ENCODE measurements around the gene CD164L2.

CD164L2 gene

GRCh38 chr1:27342778-27343638, 40.1 kb downstream of the CD164L2 start:
- DNase-seq = peak; percentile 63

DNA sequence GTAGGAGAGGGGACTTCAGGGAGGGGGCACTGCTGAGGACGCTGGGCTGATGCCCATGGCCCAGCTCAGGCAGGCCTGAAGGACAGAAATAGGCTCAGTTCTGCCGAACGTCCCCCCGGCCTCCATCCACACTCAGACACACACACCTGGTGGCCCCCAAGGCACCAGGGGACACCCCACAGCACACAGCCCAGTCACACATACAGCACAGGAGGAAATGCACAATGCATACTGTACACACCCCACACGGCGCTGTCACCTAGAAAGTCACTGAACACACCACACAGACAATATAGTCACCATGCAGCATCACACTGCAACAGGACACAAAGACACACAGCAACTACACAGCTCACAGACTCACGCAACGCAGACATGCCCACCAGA, 40.7 kb downstream of the CD164L2 start:
- DNase-seq = peak; percentile 29

GRCh38 chr1:27341525-27342252, 41.4 kb downstream of the CD164L2 start, which contains the start of gene SYTL1:
SYTL1 (plus strand) TSS chr1:27342022; CDS start chr1:27345335, 3,313 bp downstream.
- peak; percentile 58 for DNase-seq

DNA sequence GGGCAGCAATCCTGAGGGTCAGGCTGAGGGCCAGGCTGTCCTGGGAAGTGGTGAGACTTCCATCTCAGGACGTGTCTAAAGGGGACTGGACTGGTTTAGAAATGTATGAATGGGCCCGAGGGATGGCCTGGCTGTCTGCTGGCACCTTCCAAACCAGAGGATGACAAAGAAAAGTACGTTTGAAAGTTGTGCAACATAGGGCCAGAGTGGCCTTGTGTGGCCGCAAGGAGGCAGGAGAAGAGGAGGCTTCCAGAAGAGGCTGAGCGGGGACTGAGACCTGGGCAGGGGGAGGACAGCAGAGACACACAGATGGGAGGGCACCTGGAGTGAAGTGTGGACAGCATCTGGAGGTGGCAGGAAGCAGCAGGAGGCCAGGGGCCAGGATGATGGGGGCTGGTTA, 43.9 kb downstream of the CD164L2 start:
- DNase-seq = no peak

DNA sequence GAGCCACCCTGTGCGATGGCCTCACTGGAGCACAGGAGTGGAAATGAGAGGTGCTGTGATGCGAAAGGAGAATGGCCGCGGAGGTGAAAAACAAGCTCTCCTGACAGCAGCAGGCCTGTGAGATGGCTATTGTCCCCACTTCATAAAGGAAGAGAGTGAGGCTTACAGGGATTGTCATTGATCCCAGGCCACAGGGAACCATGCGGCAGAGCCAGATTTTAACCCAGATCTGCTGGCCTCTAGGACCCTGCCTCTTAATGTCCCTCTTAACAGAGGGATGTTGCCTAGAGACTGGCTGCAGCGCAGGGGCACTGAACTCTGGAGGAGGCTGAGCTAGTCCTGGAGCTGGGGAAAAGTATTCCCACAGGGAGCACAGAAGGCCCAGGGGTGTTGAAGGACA, 44.4 kb downstream of the CD164L2 start:
- DNase-seq = no peak

- DNase-seq = no peak
Observed at GRCh38 chr1:27336756-27337155, 46.4 kb downstream of the CD164L2 start.

DNA sequence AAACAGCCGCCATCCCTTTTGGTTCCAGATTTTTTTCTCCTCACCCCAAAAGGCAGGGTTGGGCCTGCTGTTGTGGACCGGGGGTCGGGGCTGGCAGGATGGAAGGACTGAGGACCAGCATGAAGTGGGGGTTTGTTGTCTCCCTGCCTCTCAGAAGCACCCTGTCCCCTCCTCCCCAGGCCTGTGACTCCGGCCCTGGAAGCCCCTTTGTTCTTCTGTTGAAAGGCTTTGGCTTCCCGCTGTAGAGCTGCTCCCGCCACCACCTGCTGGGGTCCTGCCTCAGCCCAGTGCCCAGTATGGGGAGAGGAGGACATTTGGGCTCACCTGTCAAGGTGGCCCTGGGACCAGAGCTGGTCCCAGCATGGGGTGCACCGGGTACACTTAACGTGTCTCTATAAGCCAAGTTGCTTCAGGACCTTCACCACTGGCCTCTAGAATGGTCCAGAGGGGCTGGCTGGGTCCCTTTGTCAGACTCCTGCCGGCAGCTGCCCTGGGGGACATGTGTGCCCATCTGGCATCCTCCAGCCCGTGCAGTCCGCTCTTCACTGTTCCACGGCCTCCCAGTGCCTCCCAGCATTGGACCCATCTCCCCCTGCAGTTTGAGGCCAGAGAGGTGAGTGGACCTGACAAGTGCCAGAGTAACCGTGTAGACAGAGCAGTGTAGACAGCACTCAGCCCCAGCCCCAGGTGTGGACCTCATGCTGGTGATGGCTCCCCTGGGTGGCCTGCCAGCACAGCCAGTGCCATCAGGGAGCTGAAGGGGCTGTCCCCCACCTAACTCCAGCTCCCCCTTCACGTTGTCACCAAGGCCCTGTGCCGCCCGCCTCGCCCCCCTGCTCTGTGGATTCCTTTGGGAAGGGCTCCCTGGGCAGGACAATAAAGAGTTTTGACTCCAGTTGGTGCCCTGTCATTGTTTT, 47.4 kb downstream of the CD164L2 start:
- DNase-seq = no peak

GRCh38 chr1:27333717-27334279, 49.3 kb downstream of the CD164L2 start:
- DNase-seq = no peak

DNA sequence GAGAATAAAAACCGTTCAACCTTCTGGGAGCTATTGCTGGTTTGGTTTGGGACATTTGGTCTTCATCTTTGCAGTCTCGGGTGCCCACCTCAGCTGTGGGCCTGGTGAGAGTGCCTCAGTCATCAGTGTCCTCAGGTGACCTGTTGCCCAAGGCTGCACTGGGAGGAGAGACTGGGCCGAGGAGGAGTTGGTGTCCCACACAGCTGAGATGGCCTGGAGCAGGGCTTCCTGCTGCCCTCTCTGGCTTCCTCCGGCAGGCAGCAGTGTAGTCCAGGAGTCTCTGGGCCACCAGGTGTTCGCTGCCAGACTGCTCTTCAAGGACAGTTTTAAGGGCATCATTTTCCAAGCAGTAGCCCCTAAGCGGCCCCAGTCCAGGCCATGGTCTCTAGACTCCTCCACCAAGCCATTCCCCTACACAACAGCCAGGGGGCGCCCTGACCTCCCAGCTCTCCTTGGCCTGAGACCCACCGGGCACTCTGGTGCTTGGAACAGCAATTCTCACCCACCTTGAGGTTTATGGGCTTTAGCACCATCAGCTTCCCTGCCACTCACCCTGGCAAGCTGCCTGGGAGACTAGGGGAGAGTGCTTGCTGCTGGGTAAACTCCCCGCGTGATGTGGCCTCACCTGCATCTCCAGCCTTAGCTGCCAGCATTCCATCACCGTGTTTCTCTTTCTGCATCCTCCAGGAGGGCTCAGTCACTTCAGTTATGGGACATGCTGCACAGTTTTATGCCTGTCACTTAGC, 50.4 kb downstream of the CD164L2 start:
- DNase-seq = peak; percentile 53

GRCh38 chr1:27331922-27332321, 51.2 kb downstream of the CD164L2 start:
- DNase-seq = no peak

GRCh38 chr1:27331426-27331825, 51.7 kb downstream of the CD164L2 start:
- no peak for DNase-seq

DNA sequence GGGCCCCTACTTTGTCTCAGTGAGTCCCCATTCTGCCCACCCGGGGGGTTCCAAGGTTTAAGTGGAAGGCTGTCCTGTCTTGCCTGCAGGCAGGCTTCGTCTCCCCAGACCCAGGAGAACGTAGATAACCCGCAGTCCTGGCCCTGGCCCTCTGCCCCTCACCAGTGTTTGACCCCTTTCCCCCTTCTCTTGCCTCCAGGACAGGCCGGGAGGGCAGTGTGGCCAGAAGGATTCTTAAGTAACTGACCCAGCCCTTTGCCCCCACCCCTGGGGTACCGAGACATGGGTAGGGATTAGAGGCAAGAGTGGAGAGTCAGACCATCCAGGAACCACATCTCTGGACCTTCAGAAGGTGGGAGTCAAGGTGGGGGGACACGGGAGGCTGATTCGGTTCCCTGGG, 52.3 kb downstream of the CD164L2 start:
- DNase-seq = no peak
